HUES64 (cell line): ENCODE data around the gene PRPSAP1.
"Not testable (repeated sequence)": the region's sequence is repeated elsewhere in the genome, so short reads cannot be mapped to it uniquely, and the experiment has no call there.

ENCODE experiments used
- H3K27ac ChIP-seq: 2 replicates; pipeline ENCODE4 v1.7.0; 2013; ENCODE audit warnings: low read depth, low read length, inconsistent platforms
- H3K27me3 ChIP-seq: 2 replicates; pipeline ENCODE4 v1.6.1; 2013; ENCODE audit warnings: mild to moderate bottlenecking, low read length; ENCODE audit not compliant: insufficient read depth
- H3K36me3 ChIP-seq: 2 replicates; pipeline ENCODE4 v1.6.1; 2013; ENCODE audit warnings: mild to moderate bottlenecking, low read length; ENCODE audit not compliant: insufficient read depth
- H3K4me1 ChIP-seq: 2 replicates; pipeline ENCODE4 v1.6.1; 2013; ENCODE audit warnings: mild to moderate bottlenecking, low read length, moderate library complexity; ENCODE audit not compliant: insufficient read depth
- H3K4me3 ChIP-seq: 2 replicates; pipeline ENCODE4 v1.5.1; 2013; ENCODE audit warnings: mild to moderate bottlenecking, low read length, moderate library complexity
- H3K9ac ChIP-seq: 2 replicates; pipeline ENCODE4 v1.6.1; 2013; ENCODE audit warnings: mild to moderate bottlenecking, low read depth, low read length
- H3K9me3 ChIP-seq: 2 replicates; pipeline ENCODE4 v1.6.1; 2013; ENCODE audit warnings: low read depth, low read length; ENCODE audit not compliant: insufficient read depth
- WGBS: fragments of 150-250, 120-280 bp; methylation state at CpG from one replicate; pipeline ENCODE4 v1.1.7; 2013; ENCODE audit warnings: missing lambda C conversion rate; 5-methylcytosine and 5-hydroxymethylcytosine counted together

The PRPSAP1 gene

GRCh38 chr17:76309461-76309860, 44.3 kb downstream of the PRPSAP1 start:
- Histone ChIP-seq H3K9ac (no peak overlapping the region), H3K36me3 (peaks cover 37% of the 10 kb centered on the region), H3K4me1 (no peaks in the 10 kb centered on the region), H3K9me3 (no peaks in the 10 kb centered on the region), H3K27ac (no peak overlapping the region), H3K4me3 (no peak overlapping the region), H3K27me3 (no peaks in the 10 kb centered on the region)
- 97% methylated on average over 4 of the region's 4 CpGs for WGBS

GRCh38 chr17:76307966-76308338, 45.8 kb downstream of the PRPSAP1 start, which contains the start of gene QRICH2:
Gene QRICH2, minus strand, starts transcription at chr17:76308276. Its CDS starts 278 bp downstream, at chr17:76307998.
- H3K9ac ChIP-seq, result no peak within 1 kb of the TSS
- H3K27me3 ChIP-seq, result no peaks in the 10 kb centered on the region
- WGBS, result 97% methylated on average over 44 of the region's 44 CpGs
- no peak within 1 kb of the TSS for H3K4me3 ChIP-seq
- H3K9me3 ChIP-seq, result no peaks in the 10 kb centered on the region
- no peaks in the 10 kb centered on the region for H3K4me1 ChIP-seq
- no peak within 1 kb of the TSS for H3K27ac ChIP-seq
- H3K36me3 ChIP-seq, result peaks cover 27% of the 10 kb centered on the region

GRCh38 chr17:76307299-76307965, 46.3 kb downstream of the PRPSAP1 start:
- H3K27me3 ChIP-seq, result no peaks in the 10 kb centered on the region
- 96% methylated on average over 58 of the region's 58 CpGs for WGBS
- no peak overlapping the region for H3K9ac ChIP-seq
- H3K9me3 ChIP-seq, result no peaks in the 10 kb centered on the region
- no peak overlapping the region for H3K4me3 ChIP-seq
- H3K27ac ChIP-seq, result no peak overlapping the region
- peaks cover 22% of the 10 kb centered on the region for H3K36me3 ChIP-seq
- no peaks in the 10 kb centered on the region for H3K4me1 ChIP-seq

- not testable (repeated sequence) for H3K27ac ChIP-seq, H3K36me3 ChIP-seq
- 93% methylated on average over 3 of the region's 3 CpGs for WGBS
Observed at GRCh38 chr17:76305135-76305454, 48.6 kb downstream of the PRPSAP1 start.

GRCh38 chr17:76304226-76305134, 49.2 kb downstream of the PRPSAP1 start:
- H3K9me3 ChIP-seq, result no peaks in the 10 kb centered on the region
- H3K4me3 ChIP-seq, result no peak overlapping the region
- peaks cover 3% of the 10 kb centered on the region; the same call in 1 of the 2 replicates for H3K36me3 ChIP-seq
- 93% methylated on average over 14 of the region's 17 CpGs for WGBS
- H3K27me3 ChIP-seq, result no peaks in the 10 kb centered on the region
- H3K4me1 ChIP-seq, result no peaks in the 10 kb centered on the region
- no peak overlapping the region for H3K27ac ChIP-seq
- no peak overlapping the region for H3K9ac ChIP-seq

More at GRCh38 chr17:76305135-76305454, 48.6 kb downstream of the PRPSAP1 start:
- not testable (repeated sequence) for H3K27me3 ChIP-seq, H3K4me3 ChIP-seq, H3K9ac ChIP-seq, H3K9me3 ChIP-seq, H3K4me1 ChIP-seq

GRCh38 chr17:76297436-76297835, 56.3 kb downstream of the PRPSAP1 start:
- Histone ChIP-seq H3K9me3 (no peaks in the 10 kb centered on the region), H3K27ac (no peak overlapping the region), H3K9ac (no peak overlapping the region), H3K4me1 (no peaks in the 10 kb centered on the region), H3K4me3 (no peak overlapping the region), H3K36me3 (peaks cover 7% of the 10 kb centered on the region; the same call in 1 of the 2 replicates), H3K27me3 (no peaks in the 10 kb centered on the region)
- 95% methylated on average over 3 of the region's 3 CpGs for WGBS

- Histone ChIP-seq H3K4me3 (no peak overlapping the region), H3K36me3 (peaks cover 7% of the 10 kb centered on the region; the same call in 1 of the 2 replicates), H3K9me3 (no peaks in the 10 kb centered on the region), H3K27ac (no peak overlapping the region), H3K9ac (no peak overlapping the region), H3K27me3 (no peaks in the 10 kb centered on the region), H3K4me1 (no peaks in the 10 kb centered on the region)
- 82% methylated on average over 5 of the region's 5 CpGs for WGBS
Observed at GRCh38 chr17:76296889-76297288, 56.8 kb downstream of the PRPSAP1 start.

- H3K27ac ChIP-seq, result no peak overlapping the region
- no peaks in the 10 kb centered on the region for H3K9me3 ChIP-seq
- peaks cover 7% of the 10 kb centered on the region; the same call in 1 of the 2 replicates for H3K36me3 ChIP-seq
- no peaks in the 10 kb centered on the region for H3K4me1 ChIP-seq
- H3K9ac ChIP-seq, result no peak overlapping the region
- no peak overlapping the region for H3K4me3 ChIP-seq
- no peaks in the 10 kb centered on the region for H3K27me3 ChIP-seq
- WGBS, result 93% methylated on average over 4 of the region's 4 CpGs
Observed at GRCh38 chr17:76296186-76296585, 57.5 kb downstream of the PRPSAP1 start.

GRCh38 chr17:76293106-76293505, 60.6 kb downstream of the PRPSAP1 start:
- Histone ChIP-seq H3K9ac (no peak overlapping the region), H3K27me3 (no peaks in the 10 kb centered on the region), H3K4me1 (no peaks in the 10 kb centered on the region), H3K36me3 (peaks cover 7% of the 10 kb centered on the region; the same call in 1 of the 2 replicates), H3K9me3 (no peaks in the 10 kb centered on the region), H3K4me3 (no peak overlapping the region), H3K27ac (no peak overlapping the region)
- 91% methylated on average over 7 of the region's 7 CpGs for WGBS

- no peaks in the 10 kb centered on the region for H3K4me1 ChIP-seq
- H3K9me3 ChIP-seq, result no peaks in the 10 kb centered on the region
- H3K36me3 ChIP-seq, result peaks cover 7% of the 10 kb centered on the region; the same call in 1 of the 2 replicates
- H3K4me3 ChIP-seq, result no peak overlapping the region
- no peak overlapping the region for H3K9ac ChIP-seq
- no peaks in the 10 kb centered on the region for H3K27me3 ChIP-seq
- 95% methylated on average over 4 of the region's 4 CpGs for WGBS
- H3K27ac ChIP-seq, result no peak overlapping the region
Observed at GRCh38 chr17:76292567-76292966, 61.1 kb downstream of the PRPSAP1 start.

- no peak overlapping the region for H3K9ac ChIP-seq
- no peaks in the 10 kb centered on the region for H3K9me3 ChIP-seq
- no peaks in the 10 kb centered on the region for H3K27me3 ChIP-seq
- H3K4me3 ChIP-seq, result no peak overlapping the region
- no peaks in the 10 kb centered on the region for H3K36me3 ChIP-seq
- 94% methylated on average over 23 of the region's 23 CpGs for WGBS
- H3K4me1 ChIP-seq, result peaks cover under 1% of the 10 kb centered on the region; the same call in 1 of the 2 replicates
- H3K27ac ChIP-seq, result no peak overlapping the region
Observed at GRCh38 chr17:76281573-76282371, 71.9 kb downstream of the PRPSAP1 start.
